ENCODE measurements around the gene ADAMTSL3.
"Not testable (repeated sequence)": the region's sequence is repeated elsewhere in the genome, so short reads cannot be mapped to it uniquely, and the experiment has no call there.

Gene ADAMTSL3

DNA sequence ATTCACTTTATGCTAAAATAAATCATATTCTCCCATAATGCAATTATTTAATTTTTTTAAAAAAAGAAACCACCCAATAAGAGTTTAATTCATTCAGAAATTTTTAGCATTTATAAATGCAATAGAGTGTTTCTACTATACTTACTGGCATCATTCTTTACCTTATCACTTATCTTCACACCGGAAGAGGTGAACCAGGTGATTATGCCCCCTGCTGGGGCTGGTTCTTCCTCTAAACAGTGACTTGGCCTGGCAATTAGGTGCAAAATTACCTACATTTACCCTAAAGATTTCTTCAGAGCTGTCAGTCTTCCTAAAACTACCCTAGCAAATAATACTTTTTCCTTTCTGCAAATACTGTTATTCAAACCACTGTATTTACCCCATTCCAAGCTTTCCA lies 397.2 kb downstream of the ADAMTSL3 start:
- not testable (repeated sequence) for DNase-seq

DNA sequence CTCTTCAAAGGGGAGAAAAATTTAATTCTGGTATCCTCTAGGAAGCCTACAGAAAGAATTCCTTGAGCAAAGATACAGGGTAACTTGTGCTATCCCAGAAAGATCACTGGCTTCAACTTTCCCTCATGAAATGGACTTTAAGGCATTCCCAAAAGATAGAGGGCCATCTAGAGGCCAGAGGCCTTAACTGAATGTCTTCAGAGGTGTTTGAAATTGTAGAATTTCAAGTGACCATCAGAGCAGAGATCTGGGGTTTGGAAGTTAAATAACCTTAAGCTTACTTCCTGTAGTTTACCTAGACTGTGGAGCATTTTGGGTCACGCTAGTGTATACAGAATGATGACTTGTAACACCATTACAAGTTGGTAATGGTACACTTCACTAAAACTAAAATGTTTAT lies 400.6 kb downstream of the ADAMTSL3 start:
- DNase-seq = not testable (repeated sequence)

DNA sequence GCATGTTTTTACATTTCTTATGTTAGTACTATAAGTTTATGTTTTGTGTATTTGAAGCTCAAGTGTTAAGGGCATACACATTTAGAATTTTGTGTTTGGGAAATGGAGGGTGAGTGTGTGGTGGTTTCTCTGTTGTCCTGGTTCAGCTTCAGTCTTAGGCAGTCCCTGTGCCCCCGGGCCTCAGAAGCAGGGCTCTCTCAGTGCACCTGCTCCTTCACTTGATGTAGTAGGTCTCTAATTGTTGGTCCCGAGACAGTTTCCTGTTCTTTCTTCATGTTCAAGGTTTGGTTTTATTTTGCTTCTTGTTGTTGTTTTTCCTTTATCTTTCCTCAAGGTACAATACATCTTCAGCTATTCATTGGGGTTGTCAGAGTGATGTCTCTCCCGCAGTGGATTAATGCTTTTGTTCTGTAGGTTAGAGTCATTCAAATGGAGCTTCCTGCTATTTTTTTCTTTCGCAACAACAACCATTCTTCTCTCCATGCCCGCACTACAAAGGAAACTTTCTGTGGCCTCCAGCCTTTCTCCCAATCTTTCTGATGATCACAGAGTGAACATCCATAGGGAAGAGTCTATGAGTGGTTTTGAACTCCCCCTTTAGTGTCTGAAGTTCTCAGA lies 403.9 kb downstream of the ADAMTSL3 start:
- no peak for DNase-seq

DNA sequence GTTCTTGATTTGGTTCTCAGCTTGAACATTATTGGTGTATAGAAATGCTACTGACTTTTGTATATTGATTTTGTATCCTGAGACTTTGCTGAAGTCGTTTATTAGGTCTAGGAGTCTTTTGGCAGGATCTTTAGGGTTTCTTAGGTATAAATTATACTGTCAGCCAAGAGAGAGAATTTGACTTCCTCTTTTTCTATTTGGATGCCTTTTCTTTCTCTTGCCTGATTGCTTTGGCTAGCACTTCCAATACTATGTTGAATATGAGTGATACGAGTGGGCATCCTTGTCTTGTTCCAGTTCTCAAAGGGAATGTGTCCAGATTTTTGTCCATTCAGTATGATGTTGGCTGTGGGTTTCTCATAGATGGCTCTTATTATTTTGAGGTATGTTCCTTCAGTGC lies 409.8 kb downstream of the ADAMTSL3 start:
- DNase-seq = not testable (repeated sequence)

DNA sequence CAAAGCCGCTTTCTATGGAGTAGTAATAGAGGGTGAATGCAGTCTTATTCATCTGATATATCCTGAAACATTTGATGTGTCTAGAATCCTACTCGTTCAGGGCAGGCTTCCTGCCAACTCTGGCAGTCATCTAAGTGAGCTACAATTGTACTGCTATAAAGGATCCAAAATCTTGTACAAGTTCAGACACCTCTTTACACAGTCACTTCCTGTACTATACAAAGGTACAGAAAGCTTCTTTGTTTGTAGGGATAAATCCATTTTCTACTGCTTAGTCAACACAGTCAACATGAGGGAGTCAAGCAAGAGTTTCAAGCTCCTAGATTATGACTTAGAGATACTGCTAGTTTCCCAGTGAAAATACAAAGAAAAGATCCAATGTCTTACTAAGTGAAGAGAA lies 414.8 kb downstream of the ADAMTSL3 start:
- DNase-seq = not testable (repeated sequence)

DNA sequence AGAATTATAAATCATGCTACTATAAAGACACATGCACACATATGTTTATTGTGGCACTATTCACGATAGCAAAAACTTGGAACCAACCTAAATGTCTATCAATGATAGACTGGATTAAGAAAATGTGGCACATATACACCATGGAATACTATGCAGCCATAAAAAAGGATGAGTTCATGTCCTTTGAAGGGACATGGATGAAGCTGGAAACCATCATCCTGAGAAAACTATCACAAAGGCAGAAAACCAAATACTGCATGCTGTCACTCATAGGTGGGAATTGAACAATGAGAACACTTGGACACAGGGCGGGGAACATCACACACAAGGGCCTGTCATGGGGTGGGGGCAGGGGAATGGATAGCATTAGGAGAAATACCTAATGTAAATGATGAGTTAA lies 424.1 kb downstream of the ADAMTSL3 start:
- DNase-seq = not testable (repeated sequence)

DNA sequence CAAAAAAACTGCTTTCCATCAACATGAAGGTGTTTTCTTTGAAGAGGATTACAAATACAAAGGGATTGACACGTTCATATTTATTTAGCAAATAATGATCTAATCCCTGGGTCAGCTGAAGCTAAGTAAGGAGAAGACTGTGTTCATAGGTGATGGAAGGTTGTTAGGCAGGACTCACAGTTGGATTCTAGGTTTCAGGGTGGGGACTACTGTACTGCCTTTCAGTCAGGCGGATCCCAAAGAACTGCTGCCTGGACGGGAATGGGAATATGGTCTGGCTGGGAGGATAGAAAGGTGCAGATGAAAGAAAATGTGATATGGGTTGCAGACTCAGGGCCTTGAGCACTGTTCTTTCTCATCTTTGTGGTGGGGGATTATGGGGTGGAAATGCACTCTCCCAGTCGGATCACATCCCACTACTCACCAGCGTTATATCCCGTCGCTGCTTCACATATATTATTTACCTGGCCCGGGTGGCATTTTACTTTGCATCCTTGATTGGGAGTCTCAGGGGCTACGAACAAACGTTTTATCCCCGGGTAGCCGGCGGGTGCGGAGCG lies 425.5 kb downstream of the ADAMTSL3 start:
- not testable (repeated sequence) for DNase-seq

DNA sequence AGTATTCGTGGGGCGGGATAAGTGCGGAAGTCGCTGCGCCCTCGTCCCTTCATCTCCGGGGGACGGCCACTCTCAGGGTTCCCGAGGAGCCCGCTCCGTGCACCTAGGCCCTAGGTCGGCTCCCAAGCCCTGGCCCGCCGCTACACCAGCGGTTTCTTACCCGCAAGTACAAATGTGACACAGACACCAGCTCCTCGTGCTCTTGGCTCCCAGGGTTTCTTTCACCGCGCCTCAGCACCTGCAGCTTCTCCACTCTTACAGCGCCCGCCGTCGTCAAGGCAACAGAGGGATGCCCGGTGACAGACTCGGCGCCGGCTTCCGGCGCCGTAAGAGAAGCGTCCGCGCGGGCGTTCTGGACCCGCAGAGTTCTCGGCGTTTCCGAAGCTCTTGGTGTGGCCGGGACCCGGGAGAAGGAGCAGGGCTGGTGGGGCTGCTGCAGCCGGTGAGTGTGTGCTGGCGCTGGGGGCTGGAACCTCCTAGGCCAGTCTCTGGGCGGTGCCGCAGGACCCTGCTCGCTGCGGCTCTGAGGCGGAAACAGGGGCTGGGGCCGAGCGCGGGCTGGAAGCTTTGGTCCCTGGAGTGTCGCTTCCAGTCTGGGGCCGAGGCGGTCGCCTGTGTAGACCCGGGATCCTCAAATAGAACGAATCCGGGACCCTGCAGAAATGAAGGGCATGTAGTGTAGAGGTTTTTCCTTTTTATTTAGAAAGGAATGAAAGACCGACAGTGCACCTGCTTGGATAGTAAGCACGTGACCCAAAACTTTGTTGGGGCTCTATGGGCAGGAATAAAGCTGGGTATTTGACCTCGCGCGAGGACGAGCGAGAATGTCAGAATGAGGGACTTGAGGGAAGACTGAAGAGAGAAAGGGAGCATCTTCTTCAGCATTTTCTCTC lies 426.2 kb downstream of the ADAMTSL3 start:
- no peak for DNase-seq

DNA sequence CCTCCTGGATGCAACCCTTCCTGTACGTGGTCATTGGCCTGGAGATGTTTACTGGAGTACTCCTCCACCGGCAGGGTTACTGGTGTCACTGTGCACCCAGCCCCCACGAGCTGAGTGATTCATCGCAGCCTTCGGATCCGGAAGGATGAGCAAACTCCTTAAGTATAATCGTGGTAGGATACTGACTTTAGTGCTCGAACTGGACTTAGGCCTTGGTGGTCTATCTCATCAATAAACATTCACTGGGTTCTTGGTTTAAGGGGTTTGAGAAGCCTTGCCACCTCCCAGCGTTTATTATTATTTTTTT lies 426.8 kb downstream of the ADAMTSL3 start:
- not testable (repeated sequence) for DNase-seq

DNA sequence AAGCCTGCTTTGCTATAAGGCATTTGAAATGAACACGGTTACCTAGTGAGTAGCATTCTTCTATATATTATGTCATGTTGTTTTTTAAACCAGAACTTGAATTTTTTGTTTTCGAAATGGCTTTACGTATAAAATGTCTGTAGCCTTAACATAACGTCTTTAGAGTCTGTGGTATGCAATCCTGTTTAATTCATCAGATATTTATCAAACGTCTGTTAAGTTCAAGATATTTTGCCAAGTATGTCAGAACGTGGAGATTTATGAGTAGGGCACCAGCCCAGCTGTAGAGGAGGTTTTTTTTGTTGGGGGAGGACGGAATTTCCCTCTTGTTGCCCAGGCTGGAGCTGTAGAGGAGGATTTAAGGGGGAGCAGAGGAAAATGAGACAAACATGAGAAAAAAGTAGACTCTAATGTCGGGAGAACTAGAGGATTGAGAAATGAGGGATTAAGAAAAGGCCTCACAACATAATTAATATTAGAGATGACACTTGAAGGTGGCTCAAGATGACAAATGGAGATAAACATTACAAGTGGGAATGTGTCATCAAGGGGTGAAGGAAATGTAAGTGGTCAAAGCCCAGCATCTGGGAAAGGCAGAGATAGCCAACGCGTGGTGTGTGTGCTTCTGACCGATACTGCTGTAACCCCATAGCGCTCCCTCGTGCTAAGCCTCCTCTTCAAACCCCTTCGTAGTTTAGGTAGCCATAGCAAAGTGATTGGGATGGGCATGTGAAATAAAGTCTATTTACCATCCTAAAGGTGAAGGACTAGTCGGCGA lies 427.7 kb downstream of the ADAMTSL3 start:
- DNase-seq = no peak

DNA sequence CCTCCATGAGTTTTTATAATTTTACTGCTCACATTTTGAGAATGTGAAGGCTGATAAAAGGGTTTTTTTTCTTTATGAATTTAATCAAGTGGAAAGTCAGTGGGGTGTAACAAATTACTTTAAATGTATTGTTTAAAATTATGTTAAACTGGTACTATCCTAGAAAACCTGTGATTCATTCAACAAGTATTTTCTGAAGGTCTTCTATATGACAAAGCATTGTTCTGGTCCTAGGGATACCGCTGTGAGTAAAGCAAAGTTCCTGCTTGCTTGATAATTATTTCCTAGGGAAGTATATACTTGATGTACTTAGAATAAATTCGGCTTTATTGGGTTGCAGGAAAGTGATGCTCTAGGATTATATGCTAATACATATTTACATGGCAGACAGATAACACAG lies 428.8 kb downstream of the ADAMTSL3 start:
- no peak for DNase-seq

DNA sequence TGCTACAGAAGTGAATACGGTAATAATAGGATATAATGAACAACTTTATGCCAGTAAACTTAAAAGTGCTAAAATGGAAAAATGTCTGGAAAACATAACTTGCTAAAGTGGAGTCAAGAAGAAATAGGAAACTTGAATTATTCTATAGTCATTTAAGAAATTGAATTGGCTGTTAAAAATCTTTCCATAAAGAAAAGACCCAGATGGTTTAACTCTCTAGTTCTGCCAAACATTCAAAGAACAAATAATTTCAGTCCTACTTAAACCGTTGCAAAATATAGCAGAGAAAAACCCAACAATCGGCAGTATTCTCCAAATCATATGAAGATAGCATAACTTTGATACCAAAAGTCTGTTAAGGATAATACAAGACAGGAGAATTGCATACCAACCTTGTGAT lies 432.1 kb downstream of the ADAMTSL3 start:
- DNase-seq = not testable (repeated sequence)

Measured in GOT3 (cell line).